Skeletal muscle satellite cell (primary cell): ENCODE results near the gene CERS6.

ENCODE experiments used
- H3K27me3 ChIP-seq: 2 replicates; pipeline ENCODE4 v1.7.0; 2013; ENCODE audit warnings: low read length; ENCODE audit not compliant: control insufficient read depth, insufficient read depth
- H3K36me3 ChIP-seq: 2 replicates; pipeline ENCODE4 v1.7.0; 2013; ENCODE audit warnings: mild to moderate bottlenecking, control low read depth, low read length; ENCODE audit not compliant: insufficient read depth
- H3K4me1 ChIP-seq: 2 replicates; pipeline ENCODE4 v1.7.0; 2013; ENCODE audit warnings: low read length; ENCODE audit not compliant: control insufficient read depth, insufficient read depth
- H3K4me2 ChIP-seq: 2 replicates; pipeline ENCODE4 v1.7.0; 2013; ENCODE audit warnings: mild to moderate bottlenecking, low read length
- H3K4me3 ChIP-seq: 2 replicates; pipeline ENCODE4 v1.7.0; 2013; ENCODE audit warnings: low read length
- H3K9ac ChIP-seq: 2 replicates; pipeline ENCODE4 v1.7.0; 2013; ENCODE audit warnings: mild to moderate bottlenecking, low read depth, low read length, moderate library complexity
- H3K9me3 ChIP-seq: replicated peaks from 2 replicates; pipeline ENCODE4 v1.7.0; 2013; ENCODE audit warnings: mild to moderate bottlenecking, control low read depth, low read length

CERS6 gene

GRCh38 chr2:168541858-168542257, 85.8 kb downstream of the CERS6 start:
- peaks cover 33% of the 10 kb centered on the region for H3K4me1 ChIP-seq
- H3K36me3 ChIP-seq, result no peaks in the 10 kb centered on the region
- H3K9ac ChIP-seq, result no peak overlapping the region
- no peak overlapping the region for H3K4me3 ChIP-seq
- no peaks in the 10 kb centered on the region for H3K27me3 ChIP-seq
- H3K4me2 ChIP-seq, result no peak overlapping the region
- H3K9me3 ChIP-seq, result no peaks in the 10 kb centered on the region

- peaks cover 27% of the 10 kb centered on the region for H3K4me1 ChIP-seq
- no peaks in the 10 kb centered on the region for H3K9me3 ChIP-seq
- H3K9ac ChIP-seq, result no peak overlapping the region
- no peak overlapping the region for H3K4me2 ChIP-seq
- H3K27me3 ChIP-seq, result no peaks in the 10 kb centered on the region
- H3K36me3 ChIP-seq, result no peaks in the 10 kb centered on the region
- H3K4me3 ChIP-seq, result no peak overlapping the region
Observed at GRCh38 chr2:168543037-168543436, 87.0 kb downstream of the CERS6 start.

- no peaks in the 10 kb centered on the region for H3K9me3 ChIP-seq
- peaks cover 22% of the 10 kb centered on the region for H3K4me1 ChIP-seq
Observed at GRCh38 chr2:168543935-168544334, 87.9 kb downstream of the CERS6 start.

GRCh38 chr2:168545439-168546082, 89.5 kb downstream of the CERS6 start:
- Histone ChIP-seq H3K9ac (peak overlapping the region; percentile 11), H3K4me1 (peaks cover 22% of the 10 kb centered on the region), H3K27me3 (no peaks in the 10 kb centered on the region), H3K36me3 (no peaks in the 10 kb centered on the region), H3K4me2 (peak overlapping the region; percentile 71), H3K9me3 (no peaks in the 10 kb centered on the region), H3K4me3 (peak overlapping the region; percentile 30)

More at GRCh38 chr2:168543935-168544334, 87.9 kb downstream of the CERS6 start:
- H3K36me3 ChIP-seq, result no peaks in the 10 kb centered on the region
- H3K4me2 ChIP-seq, result no peak overlapping the region
- no peak overlapping the region for H3K9ac ChIP-seq
- H3K27me3 ChIP-seq, result no peaks in the 10 kb centered on the region
- no peak overlapping the region for H3K4me3 ChIP-seq

GRCh38 chr2:168550670-168551069, 94.6 kb downstream of the CERS6 start:
- Histone ChIP-seq H3K36me3 (no peaks in the 10 kb centered on the region), H3K4me1 (peaks cover 11% of the 10 kb centered on the region), H3K4me3 (no peak overlapping the region), H3K9me3 (no peaks in the 10 kb centered on the region), H3K4me2 (no peak overlapping the region), H3K9ac (no peak overlapping the region), H3K27me3 (no peaks in the 10 kb centered on the region)

GRCh38 chr2:168552450-168552856, 96.4 kb downstream of the CERS6 start:
- no peak overlapping the region for H3K4me3 ChIP-seq
- H3K9me3 ChIP-seq, result no peaks in the 10 kb centered on the region
- no peaks in the 10 kb centered on the region for H3K4me1 ChIP-seq
- H3K4me2 ChIP-seq, result no peak overlapping the region
- no peak overlapping the region for H3K9ac ChIP-seq
- no peaks in the 10 kb centered on the region for H3K27me3 ChIP-seq
- H3K36me3 ChIP-seq, result no peaks in the 10 kb centered on the region

- H3K4me1 ChIP-seq, result no peaks in the 10 kb centered on the region
- H3K9me3 ChIP-seq, result no peaks in the 10 kb centered on the region
- H3K4me2 ChIP-seq, result no peak overlapping the region
- H3K4me3 ChIP-seq, result no peak overlapping the region
- no peak overlapping the region for H3K9ac ChIP-seq
- H3K27me3 ChIP-seq, result no peaks in the 10 kb centered on the region
- H3K36me3 ChIP-seq, result no peaks in the 10 kb centered on the region
Observed at GRCh38 chr2:168555283-168555682, 99.2 kb downstream of the CERS6 start.

GRCh38 chr2:168559187-168559586, 103.1 kb downstream of the CERS6 start:
- H3K27me3 ChIP-seq, result no peaks in the 10 kb centered on the region
- H3K9ac ChIP-seq, result no peak overlapping the region
- H3K4me1 ChIP-seq, result no peaks in the 10 kb centered on the region
- H3K36me3 ChIP-seq, result no peaks in the 10 kb centered on the region
- H3K4me2 ChIP-seq, result no peak overlapping the region
- H3K4me3 ChIP-seq, result no peak overlapping the region
- H3K9me3 ChIP-seq, result no peaks in the 10 kb centered on the region

- peaks cover 15% of the 10 kb centered on the region for H3K4me1 ChIP-seq
- H3K4me2 ChIP-seq, result no peak overlapping the region
- no peaks in the 10 kb centered on the region for H3K27me3 ChIP-seq
- H3K9me3 ChIP-seq, result no peaks in the 10 kb centered on the region
- no peaks in the 10 kb centered on the region for H3K36me3 ChIP-seq
- H3K9ac ChIP-seq, result no peak overlapping the region
- H3K4me3 ChIP-seq, result no peak overlapping the region
Observed at GRCh38 chr2:168560817-168561499, 104.9 kb downstream of the CERS6 start.

GRCh38 chr2:168561991-168562390, 105.9 kb downstream of the CERS6 start:
- Histone ChIP-seq H3K9me3 (no peaks in the 10 kb centered on the region), H3K27me3 (no peaks in the 10 kb centered on the region), H3K9ac (no peak overlapping the region), H3K4me3 (no peak overlapping the region), H3K36me3 (no peaks in the 10 kb centered on the region), H3K4me2 (no peak overlapping the region), H3K4me1 (peaks cover 15% of the 10 kb centered on the region)

- H3K36me3 ChIP-seq, result no peaks in the 10 kb centered on the region
- H3K4me1 ChIP-seq, result peaks cover 15% of the 10 kb centered on the region
- no peak overlapping the region for H3K9ac ChIP-seq
- H3K4me3 ChIP-seq, result no peak overlapping the region
- H3K9me3 ChIP-seq, result no peaks in the 10 kb centered on the region
- H3K4me2 ChIP-seq, result no peak overlapping the region
- no peaks in the 10 kb centered on the region for H3K27me3 ChIP-seq
Observed at GRCh38 chr2:168562971-168563370, 106.9 kb downstream of the CERS6 start.

- H3K4me3 ChIP-seq, result no peak overlapping the region
- H3K4me1 ChIP-seq, result peaks cover 15% of the 10 kb centered on the region
- no peak overlapping the region for H3K4me2 ChIP-seq
- H3K27me3 ChIP-seq, result no peaks in the 10 kb centered on the region
- no peaks in the 10 kb centered on the region for H3K36me3 ChIP-seq
- H3K9ac ChIP-seq, result no peak overlapping the region
- H3K9me3 ChIP-seq, result no peaks in the 10 kb centered on the region
Observed at GRCh38 chr2:168564641-168565040, 108.6 kb downstream of the CERS6 start.
